Endometrial microvascular endothelial cells (primary cell): ENCODE measurements around the gene WWTR1. TPM values are rescaled to one million over a fixed set of nuclear protein-coding genes. Genes with fewer than 3 reads are reported as not detected.

Experiments used
- in situ Hi-C: cut with HindIII; loops from 2 replicates; pipeline ENCODE4 v1.10.0; 2017; ENCODE audit warnings: low sequenced_read_pairs, low pct_unique_long_range_greater_than_20kb; ENCODE audit errors: inconsistent ontology term
- total RNA-seq: library from RNA; depleted of rRNA; stranded (reverse); fragments of >200 nt; gene quantifications from one replicate; pipeline ENCODE4 v1.2.3, GENCODE V29; 2015; ENCODE audit errors: inconsistent ontology term

The WWTR1 gene
- total RNA-seq, 1 donor from 2014 or later: 77.3 TPM

DNA sequence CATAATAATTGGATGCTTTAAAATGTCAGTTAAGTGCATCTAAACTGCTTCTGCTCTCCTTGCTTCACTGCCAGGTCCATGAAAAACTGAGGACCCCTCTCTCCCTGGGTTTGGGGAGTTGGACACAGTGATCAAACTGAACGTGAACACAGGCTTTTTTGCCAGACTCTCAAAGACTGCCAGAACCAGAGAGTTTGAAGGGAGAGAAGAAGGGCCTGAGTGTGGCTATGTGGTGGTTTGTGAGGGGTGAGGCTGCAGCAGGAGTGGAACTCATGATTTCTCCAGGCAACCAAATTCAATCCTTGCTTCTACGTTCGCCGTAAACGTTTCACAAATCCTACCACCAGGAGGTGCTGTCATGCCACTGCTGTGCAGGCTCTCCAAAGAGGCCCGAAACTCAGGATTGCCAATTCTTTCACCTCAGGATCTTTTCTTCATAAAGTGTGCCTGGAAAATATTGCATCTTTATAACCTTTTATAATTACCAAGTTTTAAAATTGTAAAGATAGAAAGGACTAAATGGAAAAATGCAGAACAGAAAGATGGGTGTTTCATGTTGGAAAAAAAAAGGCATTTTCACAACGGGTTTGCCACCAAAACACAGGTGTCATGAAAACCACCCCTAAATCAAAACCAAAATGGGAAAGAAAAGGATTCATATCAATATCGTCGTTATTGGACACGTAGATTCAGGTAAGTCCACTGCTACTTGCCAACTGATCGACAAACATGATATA lies 163.6 kb downstream of the WWTR1 start:
- in situ Hi-C loops: no loop called here

DNA sequence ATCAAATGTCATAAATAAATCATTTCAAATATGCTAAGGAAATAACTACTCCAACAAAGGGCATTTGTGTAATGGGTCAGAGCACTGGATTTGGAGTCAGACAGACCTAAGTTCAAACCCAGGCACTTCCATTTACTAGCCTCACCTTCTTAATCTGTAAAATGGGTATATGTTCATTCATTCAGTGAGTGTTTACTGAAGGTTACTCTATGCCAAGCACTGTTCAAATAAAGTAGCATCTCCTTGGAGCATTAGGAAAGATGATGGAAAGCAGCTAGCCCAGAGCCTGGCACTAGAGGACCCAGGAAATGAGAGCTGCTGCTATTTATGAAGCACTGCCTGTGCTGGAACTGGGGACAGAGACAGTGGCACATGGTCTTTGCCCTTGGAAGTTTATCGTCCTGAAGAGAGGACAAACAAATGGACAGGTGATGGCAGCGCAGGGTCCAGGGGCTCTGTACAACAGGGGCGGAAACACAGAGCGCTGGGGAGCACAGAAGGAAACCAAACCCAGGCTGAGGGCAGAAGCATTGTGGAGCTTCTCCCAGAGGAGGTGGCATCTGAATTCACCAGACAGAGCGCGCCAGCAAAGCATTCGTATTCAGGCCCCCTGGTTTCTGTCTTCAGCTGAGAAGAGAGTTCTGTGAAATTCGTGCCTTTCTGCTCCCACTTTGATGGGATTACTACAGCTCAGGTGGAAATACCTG lies 164.4 kb downstream of the WWTR1 start:
- in situ Hi-C loops: no loop called here

DNA sequence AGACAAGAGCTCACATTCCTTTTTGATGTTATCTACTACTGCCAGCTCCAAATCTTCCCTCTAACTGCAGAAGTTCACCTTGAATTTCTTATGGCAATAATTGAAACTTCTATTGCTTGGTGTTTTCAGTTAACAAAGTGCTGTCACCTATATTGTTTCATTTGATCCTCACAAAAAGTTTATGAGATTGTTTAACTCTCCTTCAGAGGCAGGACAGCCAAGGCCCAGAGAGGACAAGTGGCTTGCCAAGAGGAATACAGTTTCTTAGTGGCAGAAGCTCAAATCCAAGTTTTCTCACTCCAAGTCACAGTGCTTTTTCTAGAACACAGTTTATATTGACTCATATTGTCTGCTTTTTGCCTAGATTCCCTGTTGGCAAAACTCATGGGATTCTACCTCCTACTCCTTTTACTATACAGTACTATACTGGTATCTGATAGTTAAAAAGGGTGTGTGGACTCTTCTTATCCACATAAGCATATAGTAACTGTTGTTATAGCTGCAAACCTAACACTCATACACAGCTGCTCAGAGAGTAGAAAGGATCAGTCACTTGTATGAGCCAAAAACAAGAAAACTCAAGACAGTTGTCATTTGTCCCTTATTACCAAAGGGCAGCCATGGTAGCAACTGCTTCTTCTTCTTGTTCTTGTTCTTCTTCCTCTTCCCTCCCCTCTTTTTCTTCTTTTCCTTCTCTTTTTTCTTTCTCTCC lies 167.4 kb downstream of the WWTR1 start:
- in situ Hi-C loops: no loop called here

DNA sequence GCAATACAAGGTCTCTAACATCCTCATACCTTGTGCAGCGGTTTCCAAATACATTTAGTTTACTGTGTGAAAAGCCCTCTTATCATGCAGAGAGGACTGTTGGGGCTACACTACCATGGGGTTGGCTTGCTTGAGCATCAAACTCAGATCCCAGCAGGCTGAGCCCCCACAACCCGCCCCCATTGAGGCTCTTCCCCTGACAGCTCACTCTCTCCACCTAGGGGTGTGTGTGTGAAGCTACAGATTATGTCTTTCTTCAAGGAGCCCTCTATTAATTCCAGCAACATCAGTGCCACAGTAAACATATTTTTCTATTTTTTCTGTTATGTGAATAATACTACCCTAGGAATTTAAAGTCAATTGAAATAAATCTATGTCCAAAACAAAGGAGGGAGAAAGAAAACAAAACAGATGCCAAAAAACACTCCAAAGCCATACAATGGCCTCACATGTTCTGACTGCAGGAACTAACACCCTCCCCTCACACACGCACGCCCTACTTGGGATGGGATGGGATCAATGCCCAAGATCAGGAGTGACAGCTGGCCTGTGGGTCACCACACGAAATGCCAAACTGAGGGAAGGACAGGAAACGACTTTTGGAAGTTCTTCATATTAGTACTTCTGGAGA lies 168.7 kb downstream of the WWTR1 start:
- in situ Hi-C loops: no loop called here

DNA sequence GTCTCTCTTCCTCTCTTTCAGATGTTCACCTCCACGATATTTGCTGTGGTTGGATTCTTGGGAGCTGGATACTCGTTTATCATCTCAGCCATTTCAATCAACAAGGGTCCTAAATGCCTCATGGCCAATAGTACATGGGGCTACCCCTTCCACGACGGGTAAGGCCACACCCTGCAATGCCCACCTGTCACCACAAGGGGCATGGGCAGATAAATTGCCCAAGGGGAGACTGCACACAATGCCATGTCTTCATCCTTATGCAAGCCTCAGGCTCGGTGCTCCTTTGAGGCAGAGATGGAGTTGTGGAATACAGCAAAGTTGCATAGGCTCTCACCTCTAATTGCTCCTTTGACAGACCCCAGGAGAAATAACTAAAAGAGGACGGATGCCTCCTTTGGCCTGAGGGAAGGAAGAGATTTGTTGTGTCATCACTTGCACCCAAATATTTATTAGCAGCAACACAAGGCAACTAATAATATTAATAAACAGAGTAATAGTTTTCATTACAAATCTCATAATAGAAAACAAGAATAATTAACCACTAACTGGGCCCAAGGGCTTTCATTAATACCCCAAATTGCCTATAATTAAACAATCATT lies 170.1 kb downstream of the WWTR1 start:
- in situ Hi-C loops: no loop called here

DNA sequence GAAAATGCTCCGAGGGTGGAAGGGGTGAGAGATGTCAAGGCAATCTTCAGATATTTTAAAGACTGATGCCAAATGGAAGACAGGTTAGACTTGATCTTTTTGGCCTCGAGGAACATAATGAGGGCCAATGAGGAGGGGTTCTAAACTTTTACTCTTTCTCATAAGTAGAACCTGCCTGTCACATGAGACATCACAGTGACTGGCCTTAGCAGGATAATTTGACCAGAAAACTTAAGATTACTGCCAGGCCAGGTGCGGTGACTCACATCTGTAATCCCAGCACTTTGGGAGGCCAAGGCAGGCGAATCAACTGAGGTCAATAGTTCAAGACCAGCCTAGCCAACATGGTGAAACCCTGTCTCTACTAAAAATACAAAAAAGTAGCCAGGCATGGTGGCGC lies 171.1 kb downstream of the WWTR1 start:
- in situ Hi-C loops: no loop called here

DNA sequence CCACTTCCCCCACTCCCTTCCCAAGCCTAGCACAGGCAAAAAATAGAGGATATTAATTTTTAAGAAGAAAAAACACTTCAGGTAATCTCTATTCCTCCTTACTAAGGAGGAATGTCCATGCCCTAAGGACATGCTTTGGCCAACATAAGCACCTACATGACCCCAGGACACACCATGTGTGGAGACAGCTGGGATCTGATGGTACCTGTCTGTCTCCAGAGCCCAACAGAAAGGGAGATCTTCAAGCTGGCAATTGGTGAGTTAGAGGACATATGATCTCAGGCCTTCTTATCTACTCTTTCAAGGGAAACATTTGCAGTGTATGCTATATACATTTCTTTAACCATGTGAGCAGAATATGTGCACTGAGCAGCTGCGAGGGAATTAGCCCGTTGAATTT lies 176.3 kb downstream of the WWTR1 start:
- in situ Hi-C loops: no loop called here

DNA sequence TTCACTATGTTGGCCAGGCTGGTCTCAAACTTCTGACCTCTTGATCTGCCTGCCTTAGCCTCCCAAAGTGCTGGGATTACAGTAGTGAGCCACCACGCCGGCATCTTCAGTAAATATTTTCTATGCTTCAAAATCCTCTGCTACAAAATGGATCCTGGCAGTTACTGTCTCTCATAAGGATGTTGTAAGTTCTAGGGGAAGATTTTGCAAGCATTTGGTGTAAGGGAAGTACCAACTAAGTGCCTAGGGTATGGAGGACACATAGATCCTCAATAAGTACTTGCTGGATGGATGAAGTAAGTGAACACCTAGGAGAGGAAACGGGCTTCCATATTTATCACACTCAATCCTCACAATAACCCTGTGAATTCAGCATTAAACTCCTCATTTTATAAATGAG lies 176.8 kb downstream of the WWTR1 start:
- in situ Hi-C loops: no loop called here

DNA sequence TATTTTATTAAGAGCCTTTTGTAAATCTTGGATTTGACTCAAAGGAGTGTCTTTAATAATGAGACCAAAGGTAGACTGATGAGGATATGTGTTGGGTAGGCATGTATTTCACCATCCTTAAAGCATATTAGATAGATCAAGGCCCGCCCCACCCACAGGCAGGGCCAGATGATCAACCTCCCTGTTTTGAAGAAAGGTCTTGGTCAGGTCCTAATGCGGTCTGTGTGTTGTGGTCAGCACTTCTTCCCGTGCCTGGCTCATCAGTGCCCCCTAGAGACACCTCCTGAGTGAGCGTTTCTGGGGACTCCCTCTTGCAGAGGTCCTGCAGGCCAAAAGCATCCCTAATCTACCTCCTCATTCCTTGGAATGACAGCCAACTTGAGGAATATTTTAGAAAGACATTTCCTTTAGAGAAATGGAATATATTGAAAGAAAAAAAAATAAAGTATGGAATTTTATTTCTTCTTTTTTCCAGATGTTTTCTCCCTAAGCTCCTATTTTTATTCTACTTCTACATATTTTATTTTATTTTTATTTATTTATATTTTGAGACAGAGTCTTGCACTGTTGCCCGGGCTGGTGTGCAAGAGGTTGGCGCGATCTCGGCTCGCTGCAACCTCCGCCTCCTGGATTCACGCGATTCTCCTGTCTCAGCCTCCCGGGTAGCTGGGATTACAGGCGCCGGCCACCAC lies 177.4 kb downstream of the WWTR1 start:
- in situ Hi-C loops: no loop called here

DNA sequence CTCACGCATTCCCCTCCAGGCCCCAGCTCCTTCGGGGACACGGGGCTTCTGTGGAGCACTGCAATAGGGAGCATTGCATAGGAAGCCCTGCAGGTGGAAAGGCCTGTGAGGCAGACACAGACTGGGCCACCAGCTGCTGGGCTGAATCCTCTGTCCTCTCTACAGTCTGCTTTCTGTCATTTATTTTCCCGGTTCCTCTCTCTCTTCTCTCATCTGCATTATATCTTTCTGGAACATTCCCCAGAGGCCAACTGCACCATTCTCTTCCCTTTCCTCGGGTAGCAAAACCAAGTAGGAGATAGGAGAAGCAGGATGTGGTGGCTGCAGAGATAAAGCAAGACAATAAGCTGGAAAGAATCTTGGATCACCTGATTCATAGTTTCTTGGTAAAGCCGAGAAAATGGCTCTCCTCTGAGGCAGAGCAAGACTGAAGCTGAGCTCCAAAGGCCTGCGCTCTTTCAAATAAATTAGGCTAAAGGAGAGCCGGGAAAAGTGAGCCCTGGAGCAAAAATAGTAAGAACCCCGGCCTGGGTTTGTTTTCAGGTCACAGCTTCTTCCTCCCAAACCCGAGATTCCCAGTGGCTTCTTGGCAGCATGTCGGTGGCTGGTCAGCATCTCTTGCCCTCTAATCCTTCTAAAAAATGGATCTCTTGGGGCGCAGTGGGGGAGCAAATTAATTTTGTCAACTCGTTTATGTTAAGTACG lies 178.1 kb downstream of the WWTR1 start:
- in situ Hi-C loops: no loop called here

DNA sequence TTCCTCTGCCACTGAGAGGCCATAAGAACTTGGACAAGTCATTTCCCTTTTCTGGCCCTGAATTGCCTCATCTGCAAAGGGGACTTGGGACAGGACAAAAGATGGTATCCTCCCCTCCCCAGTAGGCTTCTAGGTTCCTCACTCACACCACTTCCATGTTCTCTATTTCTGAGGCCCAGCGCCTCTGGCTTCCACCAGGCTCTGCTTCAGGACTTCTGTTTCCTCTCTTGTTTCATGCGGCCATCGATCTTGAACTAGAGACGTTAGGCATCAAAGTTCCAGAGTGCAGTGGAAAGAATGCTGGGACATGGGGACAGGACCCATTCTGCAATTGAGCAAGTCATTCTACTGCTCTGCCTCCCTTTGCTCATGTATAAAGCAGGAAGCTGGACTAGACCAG lies 181.6 kb downstream of the WWTR1 start:
- in situ Hi-C loops: no loop called here

DNA sequence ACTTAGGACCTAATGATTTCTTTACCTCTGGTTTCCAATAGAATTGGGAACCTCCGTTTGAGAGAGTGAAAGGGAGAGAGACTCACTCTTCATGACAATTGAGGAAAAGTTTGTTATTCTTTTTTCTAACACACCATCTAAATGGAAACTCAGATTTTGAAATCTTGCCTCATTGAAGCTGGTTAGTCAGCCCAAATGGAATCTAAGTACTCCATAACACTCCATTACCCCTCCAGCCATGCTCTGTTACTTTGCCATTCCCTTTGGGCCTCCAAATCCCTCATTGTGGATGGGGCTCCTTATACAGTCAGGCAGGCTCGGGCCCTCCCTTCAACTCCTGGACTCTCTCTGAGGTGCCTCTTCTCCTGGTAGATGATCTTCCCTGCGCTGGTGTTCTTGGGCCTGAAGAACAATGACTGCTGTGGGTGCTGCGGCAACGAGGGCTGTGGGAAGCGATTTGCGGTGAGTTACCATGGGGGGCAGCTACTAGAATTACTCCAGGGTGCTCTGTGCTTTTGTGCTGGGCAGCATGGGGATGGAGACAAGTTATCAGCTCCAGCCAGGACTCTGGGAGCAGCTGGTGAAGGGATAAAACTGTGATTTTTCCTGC lies 182.3 kb downstream of the WWTR1 start:
- in situ Hi-C loops: no loop called here

DNA sequence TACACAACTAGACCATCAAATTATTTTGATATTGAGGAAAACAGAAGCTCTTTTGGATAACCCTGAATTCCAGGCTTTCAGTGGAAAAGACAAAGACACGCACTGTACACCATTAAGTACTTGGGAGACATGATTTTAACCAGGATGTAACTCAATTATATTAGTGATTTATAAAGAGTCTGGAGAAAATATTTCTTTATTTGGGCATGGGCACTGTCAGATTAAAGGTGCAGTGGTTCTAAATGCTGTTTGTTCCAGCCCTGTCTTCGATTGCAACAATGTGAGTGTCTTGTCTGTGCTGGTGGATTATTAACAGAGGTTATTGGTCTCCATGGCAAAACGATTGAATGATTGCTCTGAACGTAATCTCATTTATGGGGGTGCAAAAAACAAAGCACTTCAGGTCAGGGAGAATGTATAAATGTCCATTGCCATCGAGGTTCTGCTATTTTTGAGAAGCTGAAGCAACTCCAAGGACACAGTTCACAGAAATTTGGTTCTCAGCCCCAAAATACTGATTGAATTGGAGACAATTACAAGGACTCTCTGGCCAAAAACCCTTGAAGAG lies 183.5 kb downstream of the WWTR1 start, which contains the start of gene TM4SF4:
Gene TM4SF4 (plus strand): TSS at position 448 of the 568 bp plus-strand sequence. CDS start 181 bp downstream, outside the sequence.
- in situ Hi-C loops: no loop called here

DNA sequence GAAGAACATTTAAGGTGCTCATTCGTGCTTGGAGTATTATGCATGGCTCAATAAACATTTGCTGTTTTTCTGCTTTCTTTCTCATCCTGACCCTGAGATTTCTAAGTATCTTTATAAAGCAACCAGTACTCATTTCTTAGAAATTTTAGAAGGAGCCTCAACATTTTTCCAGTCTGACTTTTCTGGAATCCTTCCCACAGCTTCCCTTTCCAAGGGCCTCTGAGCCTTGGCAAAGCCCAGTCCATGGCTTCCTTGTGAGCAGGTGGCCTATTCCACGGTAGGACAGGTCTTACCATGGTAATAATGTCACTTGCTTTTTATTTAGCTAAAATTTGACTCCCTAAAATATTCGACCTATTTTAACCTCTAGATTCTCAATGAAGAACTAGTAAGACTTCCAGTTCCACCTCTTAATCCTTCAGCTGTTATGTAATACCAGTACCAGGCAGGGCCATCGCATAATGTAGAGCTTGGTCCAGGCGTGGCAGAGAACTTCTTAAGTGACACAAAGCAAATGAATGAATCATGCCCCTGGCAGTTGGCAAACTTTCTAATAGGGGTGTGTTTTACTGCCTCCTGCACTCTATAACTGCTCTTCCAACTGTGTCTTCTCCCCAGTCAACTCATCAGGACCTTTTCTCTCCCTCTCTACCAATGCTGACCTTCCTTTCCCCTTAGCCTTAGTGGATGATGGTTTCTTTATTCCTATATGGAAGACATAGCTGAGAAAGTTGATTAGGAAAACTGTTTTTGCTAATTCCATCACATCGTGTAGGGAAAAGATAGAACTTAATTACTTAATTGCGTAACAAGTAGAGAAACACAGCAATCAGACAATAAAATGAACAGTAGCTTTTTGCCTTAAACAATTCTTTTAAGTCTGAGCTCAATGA lies 184.2 kb downstream of the WWTR1 start:
- in situ Hi-C loops: no loop called here

DNA sequence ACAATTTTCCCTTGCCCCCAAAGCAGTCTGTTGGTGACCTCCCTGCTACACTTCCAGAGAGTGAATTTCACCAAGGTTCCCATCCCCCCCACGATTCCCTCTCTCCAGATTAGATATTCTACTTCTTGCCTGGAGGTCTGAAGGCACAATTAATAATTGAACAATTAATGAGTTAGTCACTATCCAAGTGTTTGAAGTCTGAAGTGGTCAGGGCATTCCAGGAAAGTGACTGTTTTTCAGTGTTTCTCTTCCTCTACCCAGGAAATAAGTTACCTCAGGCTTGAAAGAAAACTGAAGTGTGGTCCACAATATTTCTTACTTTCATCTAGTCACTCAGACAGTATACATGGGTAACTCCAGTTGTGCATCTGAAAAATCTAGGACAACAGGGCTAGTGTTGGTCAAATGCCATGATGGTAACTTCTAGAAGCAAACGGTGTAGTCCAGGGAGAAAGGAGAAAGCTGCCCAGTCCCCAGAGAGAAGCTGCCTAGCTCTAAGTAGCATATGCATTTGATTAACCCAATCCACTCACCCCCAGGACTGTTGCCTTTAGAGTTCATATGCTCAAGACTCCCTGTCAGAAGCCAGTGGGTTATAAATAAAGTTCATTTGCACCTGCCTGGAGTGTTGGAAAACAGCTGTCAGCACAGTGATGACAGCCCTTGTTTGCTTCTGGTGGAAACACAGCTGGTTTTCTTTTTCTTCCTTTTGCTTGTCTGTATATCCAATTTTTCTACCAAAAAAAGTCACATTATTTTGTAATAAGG lies 185.6 kb downstream of the WWTR1 start:
- in situ Hi-C loops: no loop called here

DNA sequence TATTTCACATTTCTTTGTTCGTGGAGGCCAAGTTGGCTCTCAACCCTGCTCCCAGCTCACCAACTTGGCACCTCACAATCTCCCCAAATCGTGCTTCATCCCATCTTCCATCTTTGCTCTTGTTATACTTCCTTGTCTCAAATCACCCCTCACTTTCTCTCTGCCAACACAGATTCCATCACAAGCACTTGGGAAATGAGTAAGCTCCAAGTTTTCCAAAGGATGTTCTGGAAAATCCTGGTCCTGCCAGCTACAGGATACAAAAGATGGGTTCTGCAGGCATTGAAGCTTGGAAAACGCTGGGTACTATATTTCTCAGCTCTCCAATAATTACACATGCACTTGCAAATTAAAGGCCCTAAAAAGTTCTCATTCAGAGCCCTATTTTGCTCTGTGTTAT lies 187.4 kb downstream of the WWTR1 start:
- in situ Hi-C loops: no loop called here
